HepG2 (cell line): Measurements from ENCODE around the gene GRIFIN. TPM values are rescaled to one million over a fixed set of nuclear protein-coding genes. Genes with fewer than 3 reads are reported as not detected.
A peak's percentile ranks its signal among the peaks of the same experiment; 100 is the strongest.

Experiments used
- ATAC-seq: fragments of 200-7000 bp; cut with Tn5 transposase; 3 replicates; pipeline ENCODE4 v1.9.1; 2020; ENCODE audit warnings: mild to moderate bottlenecking, moderate library complexity
- BruUV-seq: library from RNA; stranded (reverse); fragments of 400-500 nt; replicated peaks from 2 replicates; lab custom pipeline; 2021; lab: Mats Ljungman, UMichigan
- CTCF ChIA-PET: fragments of 300-600 bp; formaldehyde crosslinking; extraction: SDS; loops from one replicate; lab custom pipeline; 2021; ENCODE audit warnings: low total read pairs, inconsistent platforms, low intra/inter-chr PET ratio; lab: Yijun Ruan, JAX
- POLR2A ChIA-PET: fragments of 350-600 bp; sonication (Branson Sonifier 250); formaldehyde crosslinking; loops from one replicate; lab custom pipeline; 2020; ENCODE audit warnings: antibody characterized with exemption, inconsistent platforms; lab: Yijun Ruan, JAX
- DNase-seq: peaks from one replicate; pipeline ENCODE4 v3.0.0-alpha.2; 2015; ENCODE audit warnings: low spot score
- FAIRE-seq: peaks from 3 replicates; lab custom pipeline; 2011; peaks lifted over from hg19 to GRCh38; lab: Jason Lieb, UNC
- H2AFZ ChIP-seq: one replicate; pipeline ENCODE4 v1.6.1; 2011; ENCODE audit warnings: low read length, inconsistent platforms
- H3K27ac ChIP-seq: fragments of 300-600 bp; 3 replicates; pipeline ENCODE4 v1.8.0; 2011; ENCODE audit warnings: mixed run types, mild to moderate bottlenecking, mixed read lengths, low read length, inconsistent platforms; ENCODE audit not compliant: insufficient read depth; ENCODE audit errors: extremely low read length
- H3K27me3 ChIP-seq, 2 experiments: fragments of 200-600 bp in 1 of 2; 2 replicates in 1 of 2; 3 replicates in 1 of 2; pipeline versions ENCODE4 v1.6.0 to v1.8.0; 2011; ENCODE audit warnings: low read length in 2 of 2, mild to moderate bottlenecking in 2 of 2, moderate library complexity in 2 of 2, inconsistent platforms in 1 of 2; ENCODE audit not compliant: insufficient read depth in 2 of 2, control insufficient read depth in 1 of 2
- H3K36me3 ChIP-seq, 2 experiments: fragments of 200-600 bp in 1 of 2; replicated peaks in 1 of 2; 2 replicates in 1 of 2; 3 replicates in 1 of 2; pipeline versions ENCODE4 v1.5.1 to v1.8.0; 2011; ENCODE audit warnings: low read length in 2 of 2, inconsistent platforms in 1 of 2; ENCODE audit not compliant: insufficient read depth in 2 of 2, control insufficient read depth in 1 of 2
- H3K4me1 ChIP-seq: 2 replicates; pipeline ENCODE4 v1.5.1; 2012; ENCODE audit warnings: low read length, inconsistent platforms; ENCODE audit not compliant: insufficient read depth
- H3K4me2 ChIP-seq: 2 replicates; pipeline ENCODE4 v1.6.0; 2011; ENCODE audit warnings: low read depth, low read length, inconsistent platforms
- H3K4me3 ChIP-seq, 3 experiments: fragments of 200-600 bp in 1 of 3; sonication (generic), shearing (Covaris generic) in 1 of 3; replicated peaks in 1 of 3; 2 replicates each; pipeline ENCODE4 v1.5.1; 2011 to 2016; ENCODE audit warnings: low read length in 3 of 3, inconsistent platforms in 2 of 3, low read depth in 2 of 3, mild to moderate bottlenecking in 2 of 3, control low read depth in 1 of 3, mixed read lengths in 1 of 3; ENCODE audit not compliant: insufficient read depth in 1 of 3
- H3K79me2 ChIP-seq: one replicate; pipeline ENCODE4 v1.6.1; 2011; ENCODE audit warnings: low read length, inconsistent platforms; ENCODE audit not compliant: insufficient read depth
- H3K9ac ChIP-seq: 2 replicates; pipeline ENCODE4 v1.6.0; 2011; ENCODE audit warnings: mild to moderate bottlenecking, low read depth, low read length, inconsistent platforms; ENCODE audit not compliant: insufficient read depth
- H3K9me3 ChIP-seq: 2 replicates; pipeline ENCODE4 v1.5.1; 2012; ENCODE audit warnings: mild to moderate bottlenecking, low read length
- H4K20me1 ChIP-seq: 2 replicates; pipeline ENCODE4 v1.6.0; 2011; ENCODE audit warnings: inconsistent platforms, mild to moderate bottlenecking, low read length, moderate library complexity; ENCODE audit not compliant: insufficient read depth
- ARID4A ChIP-seq: sonication (generic); formaldehyde crosslinking; IDR thresholded peaks from 2 replicates; pipeline ENCODE4 v1.5.0; 2020; ENCODE audit warnings: mild to moderate bottlenecking, missing genetic modification reagents, borderline replicate concordance
- PLRG1 ChIP-seq: fragments of 450-650 bp; conservative IDR thresholded peaks from 2 replicates; pipeline ENCODE4 v1.6.1; 2016
- REST ChIP-seq, 2 experiments: IDR thresholded peaks; 2 replicates each; pipeline ENCODE4 v1.6.1; 2011 to 2012; ENCODE audit warnings: low read length in 2 of 2, borderline replicate concordance in 1 of 2, low read depth in 1 of 2, mild to moderate bottlenecking in 1 of 2, moderate library complexity in 1 of 2
- SALL1 ChIP-seq: sonication (generic); formaldehyde crosslinking; IDR thresholded peaks from 2 replicates; pipeline ENCODE4 v1.8.0; 2022; ENCODE audit warnings: mild to moderate bottlenecking, missing genetic modification reagents
- SIN3B ChIP-seq: fragments of 150-350 bp; IDR thresholded peaks from 2 replicates; pipeline ENCODE4 v1.6.1; 2014; ENCODE audit warnings: low read length
- ZBTB21 ChIP-seq: sonication (generic); formaldehyde crosslinking; IDR thresholded peaks from 2 replicates; pipeline ENCODE4 v1.4.0; 2020; ENCODE audit warnings: missing genetic modification reagents
- ZFYVE20 ChIP-seq: sonication (generic); formaldehyde crosslinking; IDR thresholded peaks from 2 replicates; pipeline ENCODE4 v1.8.0; 2023; ENCODE audit warnings: low read depth, mild to moderate bottlenecking, moderate library complexity, missing genetic modification reagents, borderline replicate concordance
- ZNF224 ChIP-seq: sonication (generic); formaldehyde crosslinking; IDR thresholded peaks from 2 replicates; pipeline ENCODE4 v1.5.0; 2020; ENCODE audit warnings: mild to moderate bottlenecking, missing genetic modification reagents
- ZNF296 ChIP-seq: sonication (generic); formaldehyde crosslinking; conservative IDR thresholded peaks from 2 replicates; pipeline ENCODE4 v1.5.0; 2020; ENCODE audit warnings: mild to moderate bottlenecking, missing genetic modification reagents
- ZNF431 ChIP-seq: sonication (generic); formaldehyde crosslinking; IDR thresholded peaks from 2 replicates; pipeline ENCODE4 v1.9.0; 2022; ENCODE audit warnings: missing genetic modification reagents, low read depth, mild to moderate bottlenecking, borderline replicate concordance
- ZNF496 ChIP-seq: sonication (generic); formaldehyde crosslinking; IDR thresholded peaks from 2 replicates; pipeline ENCODE4 v1.8.1; 2023; ENCODE audit warnings: mild to moderate bottlenecking, moderate library complexity, missing genetic modification reagents; ENCODE audit not compliant: insufficient replicate concordance
- ZNF674 ChIP-seq: sonication (generic); formaldehyde crosslinking; IDR thresholded peaks from 2 replicates; pipeline ENCODE4 v1.5.0; 2020; ENCODE audit warnings: low read depth, mild to moderate bottlenecking, missing genetic modification reagents
- ZNF777 ChIP-seq: sonication (generic); formaldehyde crosslinking; IDR thresholded peaks from 2 replicates; pipeline ENCODE4 v1.4.0; 2020; ENCODE audit warnings: missing genetic modification reagents
- ZNF782 ChIP-seq: sonication (generic); formaldehyde crosslinking; IDR thresholded peaks from 2 replicates; pipeline ENCODE4 v1.4.0; 2020; ENCODE audit warnings: missing genetic modification reagents, mild to moderate bottlenecking, borderline replicate concordance
- WGBS: methylation state at CpG from one replicate; pipeline ENCODE4 v1.1.6; 2017; ENCODE audit warnings: low lambda C conversion rate; 5-methylcytosine and 5-hydroxymethylcytosine counted together
- in situ Hi-C: cut with HindIII; loops from 2 replicates; pipeline ENCODE4 v1.10.0; 2017; ENCODE audit warnings: low pct_unique_long_range_greater_than_20kb; ENCODE audit not compliant: extremely low pct_ligation_motif_present
- intact Hi-C: fragments of 100-400 bp; cut with micrococcal nuclease; formaldehyde crosslinking; loops from one replicate; pipeline ENCODE4 v1.10.0; 2022; ENCODE audit not compliant: unreplicated experiment
- polyA plus RNA-seq, 8 experiments: library from polyadenylated mRNA; depleted of rRNA in 3 of 8; stranded (reverse) in 7 of 8; unstranded in 1 of 8; fragments of >200 nt; fragmentation: Illumina TruSeq in 4 of 8; extraction: Trizol in 4 of 8; gene quantifications; 2 replicates each; pipeline versions ENCODE4 v1.2.1 to v1.2.3, GENCODE V29; 2011 to 2016; ENCODE audit warnings: low read depth in 4 of 8, missing spikeins in 1 of 8, mixed read lengths in 1 of 8; ENCODE audit not compliant: insufficient read depth in 1 of 8
- total RNA-seq, 5 experiments: library from RNA; depleted of rRNA; stranded (reverse); fragments of >200 nt; fragmentation: Illumina TruSeq; extraction: Trizol; gene quantifications; 2 replicates each; pipeline ENCODE4 v1.2.3, GENCODE V29; 2016; ENCODE audit warnings: low read depth in 1 of 5

GRIFIN gene
- total and polyA plus RNA-seq, 2 of the 13 experiments (the other 11 are each of a cell fraction or from before 2014, with no cell fraction given): not detected

- Histone ChIP-seq H3K9ac (no peak overlapping the region), H3K79me2 (no peaks in the 10 kb centered on the region), H4K20me1 (no peaks in the 10 kb centered on the region), H3K4me3 (no peak overlapping the region), H2AFZ (no peak overlapping the region), H3K27me3 (peaks cover 11 to 91% of the 10 kb centered on the region in 2 experiments; a peak in 4 of 5 replicates), H3K4me1 (peaks cover 66% of the 10 kb centered on the region), H3K36me3 (no peaks in the 10 kb centered on the region), H3K27ac (no peak overlapping the region), H3K4me2 (peak overlapping the region; percentile 18; the same call in 1 of the 2 replicates), H3K9me3 (no peaks in the 10 kb centered on the region)
- BruUV-seq: no TSS peak
- in situ Hi-C loops: no loop called here
- ATAC-seq: no peak
- FAIRE-seq: no peak
- CTCF ChIA-PET: no interaction called here
- intact Hi-C loops: no loop called here
- DNase-seq: no peak
- no peak for TF ChIP-seq ZNF674 (CRISPR knock-in tag)
- TF ChIP-seq ZNF296: no peak
- no peak for TF ChIP-seq ZNF431 (CRISPR knock-in tag)
- TF ChIP-seq REST (IDR thresholded peaks at IDR 0.05; ENCODE audit: borderline replicate concordance in 1 of 2, low read depth in 1 of 2, low read length in 2 of 2): no peak
- no peak for TF ChIP-seq ZNF496 (CRISPR knock-in tag)
- TF ChIP-seq ZNF224 (CRISPR knock-in tag): no peak
- TF ChIP-seq ZBTB21 (CRISPR knock-in tag): no peak
- TF ChIP-seq ZNF782 (CRISPR knock-in tag): no peak
- no peak for TF ChIP-seq SIN3B
- no peak for TF ChIP-seq ZFYVE20 (CRISPR knock-in tag)
- TF ChIP-seq PLRG1: no peak
- TF ChIP-seq SALL1 (CRISPR knock-in tag): no peak
- no peak for TF ChIP-seq ZNF777
- TF ChIP-seq ARID4A (CRISPR knock-in tag): no peak
- POLR2A ChIA-PET: interaction anchor here (0.6 kb wide), 1 partner anchor 9 kb away, joined by 3 read pairs; no protein-coding TSS in a partner anchor
- 37% methylated on average over 11 of the region's 23 CpGs for WGBS
These were observed 33.2 kb upstream of the GRIFIN start for GRCh38 chr7:2509298-2509906.
